ENCODE measurements around the gene MLF2. TPM values are rescaled to one million over a fixed set of nuclear protein-coding genes. Genes with fewer than 3 reads are reported as not detected.
A peak's percentile ranks its signal among the peaks of the same experiment; 100 is the strongest.

Gene MLF2
- total RNA-seq, 4 donors from 2014 or later: 105 to 181 (median 165) TPM

- Histone ChIP-seq H3K27me3 (no peaks in the 10 kb centered on the region), H3K4me3 (no peak overlapping the region), H3K27ac (no peak overlapping the region), H3K9me3 (no peaks in the 10 kb centered on the region), H3K36me3 (no peaks in the 10 kb centered on the region), H3K4me1 (peaks cover 9 to 10% of the 10 kb centered on the region in 2 donors)
- in situ Hi-C loops (cut with MboI; ENCODE audit: low sequenced_read_pairs in 4 of 4) (no loop called here), intact Hi-C loops (cut with DNase I; ENCODE audit: low total_unique reads) (no loop called here)
- TF ChIP-seq POLR2A (IDR thresholded peaks at IDR 0.05) (no peak), CTCF (IDR thresholded peaks at IDR 0.05 in 4 of 5, conservative IDR thresholded peaks at IDR 0.05 in 1 of 5) (no peak)
- DNase-seq (no peak), ATAC-seq (no peak)
These were observed 21.6 kb upstream of the MLF2 start for GRCh38 chr12:6774499-6775062.

GRCh38 chr12:6773590-6774351, 20.8 kb upstream of the MLF2 start:
- ATAC-seq (no peak), DNase-seq (no peak)
- Histone ChIP-seq H3K9me3 (no peaks in the 10 kb centered on the region), H3K4me3 (no peak overlapping the region), H3K27ac (no peak overlapping the region), H3K27me3 (no peaks in the 10 kb centered on the region), H3K4me1 (peaks cover 9 to 11% of the 10 kb centered on the region in 2 donors), H3K36me3 (no peaks in the 10 kb centered on the region)
- intact Hi-C loops (cut with DNase I; ENCODE audit: low total_unique reads): no loop called here
- TF ChIP-seq CTCF (IDR thresholded peaks at IDR 0.05 in 4 of 5, conservative IDR thresholded peaks at IDR 0.05 in 1 of 5) (no peak), POLR2A (IDR thresholded peaks at IDR 0.05) (no peak)
- in situ Hi-C loops (cut with MboI; ENCODE audit: low sequenced_read_pairs in 4 of 4): no loop called here

- no peak for ATAC-seq
- H3K27ac ChIP-seq: no peak overlapping the region
- no peaks in the 10 kb centered on the region for H3K9me3 ChIP-seq
- TF ChIP-seq POLR2A (IDR thresholded peaks at IDR 0.05) (no peak), CTCF (IDR thresholded peaks at IDR 0.05 in 4 of 5, conservative IDR thresholded peaks at IDR 0.05 in 1 of 5) (no peak)
- in situ Hi-C loops (cut with MboI; ENCODE audit: low sequenced_read_pairs in 4 of 4): no loop called here
- intact Hi-C loops (cut with DNase I; ENCODE audit: low total_unique reads): no loop called here
- no peak overlapping the region for H3K4me3 ChIP-seq
- DNase-seq: no peak
- no peaks in the 10 kb centered on the region for H3K36me3 ChIP-seq
- no peaks in the 10 kb centered on the region for H3K27me3 ChIP-seq
- H3K4me1 ChIP-seq: peaks cover 9 to 11% of the 10 kb centered on the region in 2 donors
These were observed 20.0 kb upstream of the MLF2 start for GRCh38 chr12:6772726-6773589.

- Histone ChIP-seq H3K36me3 (no peaks in the 10 kb centered on the region), H3K4me3 (no peak within 1 kb of the TSS), H3K9me3 (no peaks in the 10 kb centered on the region), H3K27ac (peak within 1 kb of the TSS in 3 of 4 donors; percentile 35 to 48 (median 46)), H3K4me1 (peaks cover 12 to 15% of the 10 kb centered on the region in 2 donors), H3K27me3 (no peaks in the 10 kb centered on the region)
- DNase-seq (no peak), ATAC-seq (no peak)
- TF ChIP-seq POLR2A (IDR thresholded peaks at IDR 0.05) (no peak), CTCF (IDR thresholded peaks at IDR 0.05 in 4 of 5, conservative IDR thresholded peaks at IDR 0.05 in 1 of 5) (no peak)
- in situ Hi-C loops (cut with MboI; ENCODE audit: low sequenced_read_pairs in 4 of 4): no loop called here
- intact Hi-C loops (cut with DNase I; ENCODE audit: low total_unique reads): no loop called here
These were observed 19.4 kb upstream of the MLF2 start, which contains the start of gene LAG3 for GRCh38 chr12:6772331-6772695. Gene LAG3 (plus strand): TSS chr12:6772520. CDS start chr12:6772853, 333 bp downstream.

All from gastrocnemius medialis (tissue), 4 donors.